Choroid plexus epithelial cell (primary cell): ENCODE data around the gene NUP214.

Experiments
- DNase-seq: peaks from one replicate; pipeline ENCODE4 v3.0.0-alpha.2; 2010; ENCODE audit warnings: low read depth
- H3K4me3 ChIP-seq: 2 replicates; pipeline ENCODE4 v1.5.1; 2011; ENCODE audit warnings: low read depth, mild to moderate bottlenecking, control low read depth, low read length, moderate library complexity
- TF ChIP-seq, protein P1 (sequence below): conservative IDR thresholded peaks from 2 replicates; pipeline ENCODE4 v1.5.1; 2011; ENCODE audit warnings: low read depth, mild to moderate bottlenecking, control low read depth, inconsistent platforms, low read length, moderate library complexity

Gene NUP214

DNA sequence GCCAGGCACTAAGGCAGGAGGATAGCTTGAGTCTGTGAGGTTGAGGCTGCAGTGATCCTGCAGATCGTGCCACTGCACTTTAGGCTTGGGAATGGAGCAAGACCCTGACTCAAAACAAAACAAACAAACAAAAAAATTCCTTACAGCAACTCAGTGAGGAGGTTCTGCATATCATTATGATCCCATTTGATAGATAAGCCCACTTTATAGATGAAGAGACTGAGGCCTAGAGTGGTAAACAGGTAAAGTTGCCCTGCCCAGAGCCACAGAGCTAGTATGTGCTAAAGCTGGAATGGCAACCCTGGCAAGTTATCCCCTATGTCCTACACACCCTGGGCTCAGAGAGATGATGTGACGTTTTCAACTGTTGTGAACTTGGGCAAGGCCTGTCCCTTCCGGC is 21.9 kb upstream of the NUP214 start:
- TF ChIP-seq, protein P1, sequence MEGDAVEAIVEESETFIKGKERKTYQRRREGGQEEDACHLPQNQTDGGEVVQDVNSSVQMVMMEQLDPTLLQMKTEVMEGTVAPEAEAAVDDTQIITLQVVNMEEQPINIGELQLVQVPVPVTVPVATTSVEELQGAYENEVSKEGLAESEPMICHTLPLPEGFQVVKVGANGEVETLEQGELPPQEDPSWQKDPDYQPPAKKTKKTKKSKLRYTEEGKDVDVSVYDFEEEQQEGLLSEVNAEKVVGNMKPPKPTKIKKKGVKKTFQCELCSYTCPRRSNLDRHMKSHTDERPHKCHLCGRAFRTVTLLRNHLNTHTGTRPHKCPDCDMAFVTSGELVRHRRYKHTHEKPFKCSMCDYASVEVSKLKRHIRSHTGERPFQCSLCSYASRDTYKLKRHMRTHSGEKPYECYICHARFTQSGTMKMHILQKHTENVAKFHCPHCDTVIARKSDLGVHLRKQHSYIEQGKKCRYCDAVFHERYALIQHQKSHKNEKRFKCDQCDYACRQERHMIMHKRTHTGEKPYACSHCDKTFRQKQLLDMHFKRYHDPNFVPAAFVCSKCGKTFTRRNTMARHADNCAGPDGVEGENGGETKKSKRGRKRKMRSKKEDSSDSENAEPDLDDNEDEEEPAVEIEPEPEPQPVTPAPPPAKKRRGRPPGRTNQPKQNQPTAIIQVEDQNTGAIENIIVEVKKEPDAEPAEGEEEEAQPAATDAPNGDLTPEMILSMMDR: no peak
- H3K4me3 ChIP-seq: no peak overlapping the region
- no peak for DNase-seq

DNA sequence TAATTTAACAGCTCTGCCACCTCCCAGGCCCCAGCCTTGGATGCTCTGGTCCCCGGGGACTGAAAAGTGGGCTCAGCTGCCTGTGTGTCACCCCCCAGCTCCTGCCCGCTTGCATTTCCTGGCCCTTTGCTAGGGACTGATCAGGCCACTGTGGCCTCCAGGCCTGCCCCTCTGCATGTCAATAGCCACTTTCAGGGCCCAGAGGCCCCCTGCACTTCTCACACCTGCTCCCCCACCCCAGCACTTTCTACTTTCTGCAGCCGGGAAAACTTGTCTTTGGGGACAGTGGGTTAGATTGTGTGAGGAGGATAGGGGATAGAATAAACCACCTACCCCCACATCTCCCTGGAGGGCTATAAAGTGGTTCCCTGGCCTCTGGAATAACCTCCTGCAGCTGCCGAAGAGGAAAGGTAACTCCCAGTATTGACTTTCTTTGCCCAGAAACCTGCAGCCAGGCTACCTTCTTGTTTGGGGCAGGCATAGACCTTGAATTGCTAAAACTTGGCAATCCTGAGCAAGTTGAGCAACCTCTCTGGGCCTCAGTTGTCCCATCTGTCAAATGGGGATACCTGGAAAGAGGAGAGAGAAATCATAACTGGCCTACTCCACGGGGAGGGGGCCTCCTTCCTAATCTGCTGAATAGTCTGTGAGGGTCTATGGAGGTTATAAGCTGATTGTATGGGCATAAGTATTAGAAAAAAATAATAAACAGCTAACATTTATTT is 21.2 kb upstream of the NUP214 start:
- H3K4me3 ChIP-seq: no peak overlapping the region
- TF ChIP-seq, protein P1: no peak
- no peak for DNase-seq

DNA sequence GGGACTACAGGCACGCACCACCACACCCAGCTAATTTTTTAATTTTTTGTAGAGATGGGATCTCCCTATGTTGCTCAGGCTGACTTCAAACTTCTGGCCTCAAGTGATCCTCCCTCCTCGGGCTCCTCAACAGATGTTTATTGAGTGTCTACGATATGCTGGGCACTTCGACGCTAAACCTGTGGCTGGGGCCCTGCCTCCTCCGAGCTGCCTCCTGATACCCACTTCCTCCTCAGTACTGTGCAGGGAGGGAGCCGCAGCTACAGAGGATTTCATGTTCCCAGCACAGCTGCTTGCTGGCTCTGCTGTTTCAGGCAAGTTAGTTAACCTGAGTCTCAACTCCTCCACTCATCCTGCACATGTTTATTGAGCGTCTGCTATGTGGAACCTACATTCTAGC is 19.4 kb upstream of the NUP214 start:
- no peak for DNase-seq
- no peak overlapping the region for H3K4me3 ChIP-seq
- TF ChIP-seq, protein P1: no peak

DNA sequence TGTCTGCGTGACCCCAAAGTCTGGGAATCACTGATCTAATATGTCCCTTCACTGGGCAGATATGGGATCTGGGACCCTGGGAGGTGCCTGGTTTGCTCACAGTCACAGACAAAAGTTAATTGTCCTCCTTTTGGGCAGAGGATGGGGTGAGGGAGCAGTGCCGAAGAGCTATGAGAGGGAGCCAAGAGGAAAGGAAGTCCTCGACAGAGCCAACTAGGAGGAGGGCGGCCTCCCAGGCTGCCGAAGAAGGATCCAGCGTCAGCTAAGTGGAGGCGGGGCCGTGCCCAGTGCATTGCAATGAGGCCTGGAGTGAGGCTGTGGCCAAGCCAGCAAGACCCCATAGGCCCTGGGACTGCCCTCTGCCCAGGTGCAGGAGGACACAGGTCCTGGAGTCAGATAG is 17.6 kb upstream of the NUP214 start:
- TF ChIP-seq, protein P1: no peak
- DNase-seq: no peak
- H3K4me3 ChIP-seq: no peak overlapping the region

DNA sequence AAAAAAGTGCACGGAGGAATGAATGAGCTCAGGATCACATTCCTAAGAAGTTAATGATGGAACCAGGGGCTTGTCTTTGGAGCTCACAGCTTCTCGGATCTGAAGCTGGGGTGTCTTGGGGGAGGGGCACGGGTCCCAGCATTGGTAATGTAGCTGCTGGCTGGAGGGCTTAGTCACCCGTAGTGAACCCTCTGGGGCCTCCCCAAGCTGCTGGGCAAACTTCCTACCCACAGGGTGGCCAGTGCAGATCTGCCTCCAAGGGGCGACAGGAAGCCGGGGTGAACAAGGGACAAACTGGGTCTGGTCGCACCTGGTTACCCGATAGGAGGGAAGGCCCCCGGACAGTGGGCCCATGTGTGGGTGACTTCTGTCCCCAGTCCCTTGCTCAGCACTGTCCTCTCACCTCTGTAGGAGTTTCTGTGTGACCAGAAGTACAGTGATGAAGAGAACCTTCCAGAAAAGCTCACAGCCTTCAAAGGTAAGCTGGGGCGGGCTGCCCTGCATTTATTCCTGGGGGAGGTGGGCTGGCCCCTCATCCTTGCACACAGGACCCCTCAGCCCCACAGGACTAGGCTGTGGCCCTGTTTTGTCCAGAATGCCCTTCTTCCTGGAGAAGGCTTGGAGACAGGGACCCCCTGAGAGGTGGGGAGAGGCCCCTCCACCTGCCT is 14.1 kb upstream of the NUP214 start:
- TF ChIP-seq, protein P1: no peak
- no peak for DNase-seq
- H3K4me3 ChIP-seq: no peak overlapping the region

DNA sequence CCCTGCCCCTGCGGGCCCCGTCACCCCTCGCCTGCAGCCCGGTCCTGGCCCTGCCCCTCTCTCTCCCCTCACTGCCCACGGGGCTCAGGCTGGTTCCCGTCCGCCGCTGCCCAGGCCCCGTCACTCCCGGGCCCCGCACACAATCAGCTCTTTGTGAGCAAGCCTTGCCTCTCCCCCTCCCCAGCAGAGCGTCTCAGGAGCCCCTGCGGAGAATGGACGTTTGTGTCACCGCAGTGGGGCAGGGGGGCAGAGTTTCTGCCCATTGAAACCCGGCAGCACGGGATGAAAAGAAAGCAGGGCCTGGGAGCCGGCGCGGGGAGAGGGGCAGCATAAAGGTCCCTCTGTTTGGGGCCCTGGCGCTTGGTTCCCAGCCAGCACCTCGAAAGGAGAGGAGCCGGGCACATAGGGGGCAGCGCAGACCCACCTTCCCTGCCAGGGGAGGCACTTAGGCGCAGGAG is 13.5 kb upstream of the NUP214 start:
- TF ChIP-seq, protein P1: no peak
- H3K4me3 ChIP-seq: no peak overlapping the region
- no peak for DNase-seq
